Occipital lobe (tissue), 2 donors: Measurements from ENCODE around the gene CDC14A. TPM values are rescaled to one million over a fixed set of nuclear protein-coding genes. Genes with fewer than 3 reads are reported as not detected.
"Not testable (repeated sequence)": the region's sequence is repeated elsewhere in the genome, so short reads cannot be mapped to it uniquely, and the experiment has no call there.

Experiments used
- DNase-seq: peaks from one replicate; lab custom pipeline; 2025; lab: John Stamatoyannopoulos, UW
- total RNA-seq: library from RNA; depleted of rRNA; stranded (reverse); fragments of >200 nt; gene quantifications from one replicate; pipeline ENCODE4 v1.2.3, GENCODE V29; 2014

The CDC14A gene
- total RNA-seq, result 5.1 TPM

GRCh38 chr1:100352267-100353070, at the start of gene CDC14A:
TSS of gene CDC14A (plus strand) at chr1:100352506. CDS start at chr1:100352955, 449 bp downstream.
- DNase-seq, result peak; percentile 85

GRCh38 chr1:100302739-100303138, 49.6 kb upstream of the CDC14A start:
- DNase-seq, result no peak

- DNase-seq, result no peak
Measured at GRCh38 chr1:100304227-100304626, 48.1 kb upstream of the CDC14A start.

GRCh38 chr1:100304921-100305320, 47.4 kb upstream of the CDC14A start:
- DNase-seq, result no peak

GRCh38 chr1:100305954-100306353, 46.4 kb upstream of the CDC14A start:
- DNase-seq, result no peak

GRCh38 chr1:100306735-100307313, 45.5 kb upstream of the CDC14A start:
- DNase-seq, result no peak

- DNase-seq, result no peak
Measured at GRCh38 chr1:100308777-100309176, 43.5 kb upstream of the CDC14A start.

GRCh38 chr1:100309863-100310262, 42.4 kb upstream of the CDC14A start:
- no peak for DNase-seq

- no peak for DNase-seq
Measured at GRCh38 chr1:100313382-100313781, 38.9 kb upstream of the CDC14A start.

- DNase-seq, result no peak
Measured at GRCh38 chr1:100316622-100317021, 35.7 kb upstream of the CDC14A start.

GRCh38 chr1:100320311-100321099, 31.8 kb upstream of the CDC14A start:
- no peak for DNase-seq

- DNase-seq, result no peak
Measured at GRCh38 chr1:100321100-100321493, 31.2 kb upstream of the CDC14A start.

- DNase-seq, result no peak
Measured at GRCh38 chr1:100321506-100321905, 30.8 kb upstream of the CDC14A start.

GRCh38 chr1:100322436-100323211, 29.7 kb upstream of the CDC14A start:
- DNase-seq, result no peak

- DNase-seq, result no peak
Measured at GRCh38 chr1:100323419-100324106, 28.7 kb upstream of the CDC14A start.

GRCh38 chr1:100325415-100326324, 26.6 kb upstream of the CDC14A start:
- no peak for DNase-seq

- DNase-seq, result not testable (repeated sequence)
Measured at GRCh38 chr1:100326325-100326670, 26.0 kb upstream of the CDC14A start.

GRCh38 chr1:100328133-100328532, 24.2 kb upstream of the CDC14A start:
- no peak for DNase-seq

- not testable (repeated sequence) for DNase-seq
Measured at GRCh38 chr1:100331146-100331545, 21.2 kb upstream of the CDC14A start.

GRCh38 chr1:100332331-100332730, 20.0 kb upstream of the CDC14A start:
- no peak for DNase-seq
